CD14-positive monocyte (primary cell): Measurements from ENCODE around the gene NRF1. TPM values are rescaled to one million over a fixed set of nuclear protein-coding genes. Genes with fewer than 3 reads are reported as not detected.

ENCODE experiments used
- DNase-seq, 3 donors: peaks; one replicate each; pipeline ENCODE4 v3.0.0-alpha.2; 2011 to 2022
- H2AFZ ChIP-seq: 2 replicates; pipeline ENCODE4 v1.6.0; 2012; ENCODE audit warnings: mild to moderate bottlenecking, low read depth, low read length, inconsistent platforms; ENCODE audit not compliant: insufficient read depth, poor library complexity, severe bottlenecking
- H3K27ac ChIP-seq, 2 donors: 1 replicate in 1 of 2; 2 replicates in 1 of 2; pipeline ENCODE4 v1.5.1; 2012 to 2013; ENCODE audit warnings: low read length in 2 of 2, control low read depth in 1 of 2, inconsistent platforms in 1 of 2, low read depth in 1 of 2, mild to moderate bottlenecking in 1 of 2
- H3K27me3 ChIP-seq, 2 donors: one replicate each; pipeline versions ENCODE4 v1.6.0 to v1.6.1; 2011 to 2013; ENCODE audit warnings: low read length in 2 of 2; ENCODE audit not compliant: control insufficient read depth in 2 of 2, insufficient read depth in 2 of 2
- H3K36me3 ChIP-seq, 2 donors: replicated peaks in 1 of 2; 1 replicate in 1 of 2; 2 replicates in 1 of 2; pipeline versions ENCODE4 v1.5.1 to v1.6.1; 2012 to 2013; ENCODE audit warnings: low read length in 2 of 2, control low read depth in 1 of 2, inconsistent platforms in 1 of 2, mild to moderate bottlenecking in 1 of 2; ENCODE audit not compliant: insufficient read depth in 2 of 2, control insufficient read depth in 1 of 2
- H3K4me1 ChIP-seq, 2 donors: 1 replicate in 1 of 2; 2 replicates in 1 of 2; pipeline versions ENCODE4 v1.5.1 to v1.6.1; 2012 to 2013; ENCODE audit warnings: low read length in 2 of 2, control low read depth in 1 of 2, inconsistent platforms in 1 of 2, mild to moderate bottlenecking in 1 of 2, moderate library complexity in 1 of 2; ENCODE audit not compliant: insufficient read depth in 2 of 2, control insufficient read depth in 1 of 2
- H3K4me2 ChIP-seq: replicated peaks from 2 replicates; pipeline ENCODE3; 2012; ENCODE audit warnings: low read length, moderate library complexity, mild to moderate bottlenecking; ENCODE audit not compliant: poor library complexity, severe bottlenecking; ENCODE audit errors: extremely low read depth
- H3K4me3 ChIP-seq, 3 experiments: fragments of 200-600 bp in 1 of 3; sonication (generic) in 1 of 3; replicated peaks in 1 of 3; 1 replicate in 2 of 3; 2 replicates in 1 of 3; pipeline ENCODE4 v1.5.1; 2011 to 2013; ENCODE audit warnings: low read length in 3 of 3, mild to moderate bottlenecking in 3 of 3, control low read depth in 2 of 3, low read depth in 2 of 3, inconsistent platforms in 1 of 3, moderate library complexity in 1 of 3
- H3K79me2 ChIP-seq: 2 replicates; pipeline ENCODE4 v1.6.0; 2012; ENCODE audit warnings: mild to moderate bottlenecking, control low read depth, inconsistent platforms, low read length, moderate library complexity; ENCODE audit not compliant: insufficient read depth
- H3K9ac ChIP-seq: 2 replicates; pipeline ENCODE4 v1.6.0; 2017; ENCODE audit warnings: low read length, mild to moderate bottlenecking; ENCODE audit not compliant: insufficient read depth, poor library complexity, severe bottlenecking
- H3K9me3 ChIP-seq, 2 donors: replicated peaks in 1 of 2; 1 replicate in 1 of 2; 2 replicates in 1 of 2; pipeline versions ENCODE4 v1.5.1 to v1.6.1; 2012 to 2013; ENCODE audit warnings: low read length in 2 of 2, control low read depth in 1 of 2; ENCODE audit not compliant: control insufficient read depth in 1 of 2, insufficient read depth in 1 of 2
- H4K20me1 ChIP-seq: 2 replicates; pipeline ENCODE4 v1.6.0; 2012; ENCODE audit warnings: mild to moderate bottlenecking, low read length, control low read depth, moderate library complexity; ENCODE audit not compliant: insufficient read depth
- H3K27ac Mint-ChIP-seq, 7 donors: one replicate each; pipeline ENCODE4 v1.8.0; 2020; ENCODE audit warnings: mild to moderate bottlenecking in 7 of 7, mixed read lengths in 7 of 7, moderate library complexity in 6 of 7, inconsistent platforms in 2 of 7
- H3K27me3 Mint-ChIP-seq, 3 donors: one replicate each; pipeline ENCODE4 v1.8.0; 2021 to 2022; ENCODE audit warnings: low read depth in 3 of 3, mild to moderate bottlenecking in 3 of 3, mixed read lengths in 3 of 3, moderate library complexity in 3 of 3, inconsistent platforms in 1 of 3
- H3K36me3 Mint-ChIP-seq, 2 donors: one replicate each; pipeline ENCODE4 v1.8.0; 2020; ENCODE audit warnings: mixed read lengths in 2 of 2, inconsistent platforms in 1 of 2, mild to moderate bottlenecking in 1 of 2
- H3K4me1 Mint-ChIP-seq: one replicate; pipeline ENCODE4 v1.8.0; 2020; ENCODE audit warnings: mild to moderate bottlenecking, mixed read lengths
- H3K4me3 Mint-ChIP-seq, 2 donors: one replicate each; pipeline ENCODE4 v1.8.0; 2020; ENCODE audit warnings: mild to moderate bottlenecking in 2 of 2, mixed read lengths in 2 of 2, moderate library complexity in 1 of 2
- H3K9me3 Mint-ChIP-seq, 7 donors: one replicate each; pipeline ENCODE4 v1.8.0; 2020 to 2022; ENCODE audit warnings: mixed read lengths in 7 of 7, mild to moderate bottlenecking in 6 of 7, moderate library complexity in 6 of 7, inconsistent platforms in 2 of 7
- CTCF ChIP-seq: fragments of 200-600 bp; IDR thresholded peaks from one replicate; pipeline ENCODE4 v1.8.0; 2022; ENCODE audit warnings: antibody characterized with exemption, mild to moderate bottlenecking
- WGBS: methylation state at CpG from one replicate; pipeline ENCODE4 v1.1.5; 2013; ENCODE audit warnings: missing lambda C conversion rate; ENCODE audit not compliant: insufficient coverage; 5-methylcytosine and 5-hydroxymethylcytosine counted together
- intact Hi-C, 2 donors: fragments of 100-400 bp; cut with micrococcal nuclease; formaldehyde crosslinking; loops; one replicate each; pipeline versions ENCODE4 v1.15.0 to v1.15.1; 2023
- polyA plus RNA-seq, 3 donors: library from polyadenylated mRNA; depleted of rRNA in 1 of 3; unstranded in 2 of 3; stranded (reverse) in 1 of 3; fragments of 300-500 nt in 2 of 3; fragments of >200 nt in 1 of 3; fragmentation: Illumina TruSeq in 2 of 3; gene quantifications; 1 replicate in 2 of 3; 2 replicates in 1 of 3; pipeline ENCODE4 v1.2.3, GENCODE V29; 2012 to 2021

Gene NRF1
- polyA plus RNA-seq, 3 donors: 5.1 to 14.0 (median 7.7) TPM

- no peak for TF ChIP-seq CTCF
- H3K9me3 Mint-ChIP-seq: peaks cover 0 to 4% (median 0%) of the 10 kb centered on the region in 7 donors
- H3K27ac Mint-ChIP-seq: no peak overlapping the region
- Histone ChIP-seq H2AFZ (no peak overlapping the region), H3K4me3 (no peak overlapping the region), H3K27ac (no peak overlapping the region), H4K20me1 (no peaks in the 10 kb centered on the region), H3K9ac (no peak overlapping the region), H3K36me3 (no peaks in the 10 kb centered on the region), H3K79me2 (no peaks in the 10 kb centered on the region), H3K27me3 (peaks cover 13 to 34% of the 10 kb centered on the region in 2 donors), H3K9me3 (peaks cover 0 to 13% of the 10 kb centered on the region in 2 donors), H3K4me2 (no peak overlapping the region), H3K4me1 (peaks cover 9 to 13% of the 10 kb centered on the region in 2 donors)
- peaks cover 10% of the 10 kb centered on the region for H3K4me1 Mint-ChIP-seq
- no peak for DNase-seq
- 89% methylated on average over 13 of the region's 15 CpGs for WGBS
- no peak overlapping the region for H3K4me3 Mint-ChIP-seq
- intact Hi-C loops: no loop called here
- H3K27me3 Mint-ChIP-seq: peaks cover 44 to 67% (median 47%) of the 10 kb centered on the region in 3 donors
- H3K36me3 Mint-ChIP-seq: no peaks in the 10 kb centered on the region
Observed at GRCh38 chr7:129772646-129773280, 161.2 kb downstream of the NRF1 start.

- H4K20me1 ChIP-seq: no peaks in the 10 kb centered on the region
- no peak overlapping the region for H3K4me2 ChIP-seq
- H3K27ac ChIP-seq: no peak overlapping the region
- TF ChIP-seq CTCF: no peak
- Mint-ChIP-seq H3K9me3 (peaks cover 0 to 7% (median 3%) of the 10 kb centered on the region in 7 donors), H3K4me3 (no peak overlapping the region), H3K36me3 (no peaks in the 10 kb centered on the region), H3K27ac (no peak overlapping the region), H3K27me3 (peaks cover 47 to 72% (median 51%) of the 10 kb centered on the region in 3 donors), H3K4me1 (peaks cover 10% of the 10 kb centered on the region)
- H3K9me3 ChIP-seq: peaks cover 0 to 18% of the 10 kb centered on the region in 2 donors
- no peaks in the 10 kb centered on the region for H3K36me3 ChIP-seq
- no peak for DNase-seq
- H3K4me1 ChIP-seq: peaks cover 9 to 13% of the 10 kb centered on the region in 2 donors
- intact Hi-C loops: no loop called here
- H3K9ac ChIP-seq: no peak overlapping the region
- no peaks in the 10 kb centered on the region for H3K79me2 ChIP-seq
- no peak overlapping the region for H3K4me3 ChIP-seq
- no peak overlapping the region for H2AFZ ChIP-seq
- 80% methylated on average over 3 of the region's 5 CpGs for WGBS
- H3K27me3 ChIP-seq: peaks cover 18 to 39% of the 10 kb centered on the region in 2 donors
Observed at GRCh38 chr7:129773328-129773731, 161.8 kb downstream of the NRF1 start.
